Fibroblast of lung (primary cell): ENCODE data around the gene TOMM7. TPM values are rescaled to one million over a fixed set of nuclear protein-coding genes. Genes with fewer than 3 reads are reported as not detected.

Source experiments
- DNase-seq, 2 donors: peaks; one replicate each; pipeline versions ENCODE4 v3.0.0 to v3.0.0-alpha.2; 2010; ENCODE audit warnings: low read depth in 2 of 2
- H2AFZ ChIP-seq: 2 replicates; pipeline ENCODE4 v1.5.1; 2012; ENCODE audit warnings: low read length, control low read depth, inconsistent platforms
- H3K27ac ChIP-seq: 2 replicates; pipeline ENCODE4 v1.5.1; 2011; ENCODE audit warnings: low read length, control low read depth; ENCODE audit not compliant: insufficient read depth
- H3K27me3 ChIP-seq: 2 replicates; pipeline ENCODE4 v1.5.1; 2011; ENCODE audit warnings: mild to moderate bottlenecking, low read length; ENCODE audit not compliant: control insufficient read depth, insufficient read depth
- H3K36me3 ChIP-seq: 2 replicates; pipeline ENCODE4 v1.5.1; 2011; ENCODE audit warnings: low read length; ENCODE audit not compliant: control insufficient read depth, insufficient read depth
- H3K4me1 ChIP-seq: 2 replicates; pipeline ENCODE4 v1.5.1; 2011; ENCODE audit warnings: low read length; ENCODE audit not compliant: control insufficient read depth, insufficient read depth; ENCODE audit errors: extremely low read depth
- H3K4me2 ChIP-seq: 2 replicates; pipeline ENCODE4 v1.5.1; 2011; ENCODE audit warnings: low read length, control low read depth; ENCODE audit not compliant: insufficient read depth; ENCODE audit errors: extremely low read depth
- H3K4me3 ChIP-seq, 4 experiments: fragments of 200-600 bp in 1 of 4; sonication (generic) in 1 of 4; replicated peaks in 1 of 4; 2 replicates each; pipeline ENCODE4 v1.5.1; 2011 to 2016; ENCODE audit warnings: low read length in 4 of 4, low read depth in 3 of 4, mild to moderate bottlenecking in 3 of 4, control low read depth in 2 of 4, inconsistent platforms in 1 of 4, mixed read lengths in 1 of 4; ENCODE audit not compliant: insufficient read depth in 1 of 4; ENCODE audit errors: control extremely low read depth in 1 of 4
- H3K79me2 ChIP-seq: 2 replicates; pipeline ENCODE4 v1.5.1; 2012; ENCODE audit warnings: mild to moderate bottlenecking, low read length, inconsistent platforms; ENCODE audit not compliant: control insufficient read depth, insufficient read depth
- H3K9ac ChIP-seq: 2 replicates; pipeline ENCODE4 v1.5.1; 2011; ENCODE audit warnings: mild to moderate bottlenecking, low read length, control low read depth; ENCODE audit not compliant: insufficient read depth
- H3K9me3 ChIP-seq: 2 replicates; pipeline ENCODE4 v1.5.1; 2012; ENCODE audit warnings: low read depth, low read length; ENCODE audit not compliant: control insufficient read depth, insufficient read depth
- H4K20me1 ChIP-seq: 2 replicates; pipeline ENCODE4 v1.5.1; 2011; ENCODE audit warnings: low read length; ENCODE audit not compliant: control insufficient read depth, insufficient read depth; ENCODE audit errors: extremely low read depth
- EZH2 ChIP-seq: IDR thresholded peaks from 2 replicates; pipeline ENCODE4 v1.5.1; 2012; ENCODE audit warnings: low read length, control low read depth, mild to moderate bottlenecking; ENCODE audit errors: missing control alignments
- polyA plus RNA-seq, 2 donors: library from polyadenylated mRNA; depleted of rRNA in 1 of 2; stranded (reverse) in 1 of 2; unstranded in 1 of 2; fragments of >200 nt; gene quantifications; 2 replicates each; pipeline ENCODE4 v1.2.1, GENCODE V29; 2011 to 2012; ENCODE audit warnings: missing spikeins in 1 of 2
- total RNA-seq: library from RNA; depleted of rRNA; stranded (reverse); fragments of >200 nt; gene quantifications from 2 replicates; pipeline ENCODE4 v1.2.1, GENCODE V29; 2014
- TF ChIP-seq, protein P1 (sequence below), 2 donors: IDR thresholded peaks in 1 of 2; conservative IDR thresholded peaks in 1 of 2; 1 replicate in 1 of 2; 2 replicates in 1 of 2; pipeline ENCODE4 v1.5.1; 2011 to 2012; ENCODE audit warnings: low read length in 2 of 2, control low read depth in 1 of 2, inconsistent platforms in 1 of 2, low read depth in 1 of 2, mild to moderate bottlenecking in 1 of 2

TOMM7 gene
- total and polyA plus RNA-seq, 2 donors (not counting 1 experiment from before 2014, with no cell fraction given): 239 to 275 TPM

DNA sequence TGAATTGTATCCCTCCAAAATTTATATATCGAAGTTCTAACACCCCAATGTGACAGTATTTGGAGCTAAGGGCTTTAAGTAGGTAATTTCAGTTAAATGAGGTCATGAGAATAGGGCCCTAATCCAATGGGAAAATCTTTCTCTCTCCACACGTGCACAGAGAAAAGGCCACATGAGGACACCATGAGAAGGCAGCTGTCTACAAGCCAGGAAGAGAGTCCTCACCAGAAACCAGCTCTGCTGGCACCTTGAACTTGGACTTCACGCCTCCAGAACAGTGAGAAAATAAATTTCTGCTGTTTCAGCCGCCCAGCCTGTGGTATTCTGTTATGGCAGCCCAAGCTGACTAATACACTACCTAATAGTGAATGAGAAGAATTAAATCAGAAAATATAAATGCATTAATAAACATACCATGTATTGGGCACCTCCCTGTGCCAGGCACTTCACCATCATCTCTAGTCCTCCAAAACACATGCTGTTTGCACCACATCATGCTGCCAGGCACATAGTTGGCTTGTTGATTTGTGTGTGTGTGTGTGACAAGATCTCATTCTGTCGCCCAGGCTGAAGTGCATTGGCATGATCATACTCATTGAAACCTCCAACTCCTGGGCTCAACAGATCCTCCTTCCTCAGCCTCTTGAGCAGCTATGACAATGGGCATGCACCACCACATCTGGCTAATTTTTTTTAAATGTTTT, 9.1 kb upstream of the TOMM7 start:
- no peak overlapping the region for H3K4me3 ChIP-seq
- H2AFZ ChIP-seq: no peak overlapping the region
- H3K27me3 ChIP-seq: no peaks in the 10 kb centered on the region
- H4K20me1 ChIP-seq: no peaks in the 10 kb centered on the region
- H3K27ac ChIP-seq: no peak overlapping the region
- no peaks in the 10 kb centered on the region for H3K4me1 ChIP-seq
- H3K79me2 ChIP-seq: no peaks in the 10 kb centered on the region
- TF ChIP-seq EZH2: no peak
- TF ChIP-seq, protein P1, sequence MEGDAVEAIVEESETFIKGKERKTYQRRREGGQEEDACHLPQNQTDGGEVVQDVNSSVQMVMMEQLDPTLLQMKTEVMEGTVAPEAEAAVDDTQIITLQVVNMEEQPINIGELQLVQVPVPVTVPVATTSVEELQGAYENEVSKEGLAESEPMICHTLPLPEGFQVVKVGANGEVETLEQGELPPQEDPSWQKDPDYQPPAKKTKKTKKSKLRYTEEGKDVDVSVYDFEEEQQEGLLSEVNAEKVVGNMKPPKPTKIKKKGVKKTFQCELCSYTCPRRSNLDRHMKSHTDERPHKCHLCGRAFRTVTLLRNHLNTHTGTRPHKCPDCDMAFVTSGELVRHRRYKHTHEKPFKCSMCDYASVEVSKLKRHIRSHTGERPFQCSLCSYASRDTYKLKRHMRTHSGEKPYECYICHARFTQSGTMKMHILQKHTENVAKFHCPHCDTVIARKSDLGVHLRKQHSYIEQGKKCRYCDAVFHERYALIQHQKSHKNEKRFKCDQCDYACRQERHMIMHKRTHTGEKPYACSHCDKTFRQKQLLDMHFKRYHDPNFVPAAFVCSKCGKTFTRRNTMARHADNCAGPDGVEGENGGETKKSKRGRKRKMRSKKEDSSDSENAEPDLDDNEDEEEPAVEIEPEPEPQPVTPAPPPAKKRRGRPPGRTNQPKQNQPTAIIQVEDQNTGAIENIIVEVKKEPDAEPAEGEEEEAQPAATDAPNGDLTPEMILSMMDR (conservative IDR thresholded peaks at IDR 0.05 in 1 of 2, IDR thresholded peaks at IDR 0.05 in 1 of 2; ENCODE audit: low read depth in 1 of 2, low read length in 2 of 2): no peak
- no peak overlapping the region for H3K4me2 ChIP-seq
- no peaks in the 10 kb centered on the region for H3K36me3 ChIP-seq
- H3K9me3 ChIP-seq: no peaks in the 10 kb centered on the region
- DNase-seq: no peak
- H3K9ac ChIP-seq: no peak overlapping the region

- DNase-seq: no peak
- no peak for TF ChIP-seq EZH2
- TF ChIP-seq, protein P1 (conservative IDR thresholded peaks at IDR 0.05 in 1 of 2, IDR thresholded peaks at IDR 0.05 in 1 of 2; ENCODE audit: low read depth in 1 of 2, low read length in 2 of 2): no peak
- Histone ChIP-seq H3K27ac (no peak overlapping the region), H2AFZ (no peak overlapping the region), H3K4me1 (no peaks in the 10 kb centered on the region), H3K36me3 (no peaks in the 10 kb centered on the region), H3K9me3 (no peaks in the 10 kb centered on the region), H3K9ac (no peak overlapping the region), H4K20me1 (no peaks in the 10 kb centered on the region), H3K4me3 (no peak overlapping the region), H3K27me3 (no peaks in the 10 kb centered on the region), H3K79me2 (peaks cover under 1% of the 10 kb centered on the region), H3K4me2 (no peak overlapping the region)
These were observed 4.9 kb upstream of the TOMM7 start for GRCh38 chr7:22827563-22827962.

DNA sequence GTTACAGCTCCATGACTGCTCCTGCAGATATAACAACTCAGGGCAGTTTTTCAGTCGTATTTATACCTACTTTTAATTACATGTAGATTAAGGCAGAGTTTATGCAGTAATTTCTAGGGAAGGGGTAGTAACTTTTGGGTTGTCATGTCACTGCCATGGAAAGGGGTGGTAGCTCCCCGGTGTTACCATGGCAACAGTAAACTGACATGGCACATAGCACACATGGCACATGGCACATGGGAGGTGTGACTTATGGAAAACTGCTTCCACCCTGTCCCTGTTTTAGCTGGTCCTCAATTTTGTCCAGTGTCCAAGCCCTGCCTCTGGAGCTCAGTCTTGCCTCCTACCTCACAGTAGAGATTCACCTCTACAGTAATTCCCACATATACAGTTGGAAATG, 3.9 kb upstream of the TOMM7 start:
- DNase-seq: no peak
- Histone ChIP-seq H3K27me3 (no peaks in the 10 kb centered on the region), H3K4me2 (no peak overlapping the region), H4K20me1 (no peaks in the 10 kb centered on the region), H3K79me2 (peaks cover 11% of the 10 kb centered on the region), H2AFZ (no peak overlapping the region), H3K27ac (no peak overlapping the region), H3K9me3 (no peaks in the 10 kb centered on the region), H3K4me3 (no peak overlapping the region), H3K9ac (no peak overlapping the region), H3K4me1 (no peaks in the 10 kb centered on the region), H3K36me3 (no peaks in the 10 kb centered on the region)
- TF ChIP-seq EZH2: no peak
- TF ChIP-seq, protein P1 (conservative IDR thresholded peaks at IDR 0.05 in 1 of 2, IDR thresholded peaks at IDR 0.05 in 1 of 2; ENCODE audit: low read depth in 1 of 2, low read length in 2 of 2): no peak
